HCT116 (cell line): ENCODE measurements around the gene TSR1. TPM values are rescaled to one million over a fixed set of nuclear protein-coding genes. Genes with fewer than 3 reads are reported as not detected.

Experiments
- ATAC-seq: fragments of 200-7000 bp; cut with Tn5 transposase; 2 replicates; pipeline ENCODE4 v1.9.1; 2020; ENCODE audit warnings: mild to moderate bottlenecking, moderate library complexity
- BruUV-seq: library from RNA; stranded (reverse); fragments of 400-500 nt; replicated peaks from 2 replicates; lab custom pipeline; 2021; lab: Mats Ljungman, UMichigan
- CTCF ChIA-PET: fragments of 300-600 bp; sonication (Branson Sonifier 250); formaldehyde crosslinking; loops from one replicate; lab custom pipeline; 2021; ENCODE audit warnings: antibody characterized with exemption; lab: Charles Lee
- POLR2A ChIA-PET: fragments of 300-600, 350-600 bp; sonication (Branson Sonifier 250); formaldehyde crosslinking; loops from one replicate; lab custom pipeline; 2021; ENCODE audit warnings: antibody characterized with exemption; lab: Charles Lee
- RAD21 ChIA-PET, 2 experiments: fragments of 300-600 bp; sonication (Branson Sonifier 250); formaldehyde crosslinking; loops; one replicate each; lab custom pipeline; 2023; ENCODE audit warnings: low total read pairs in 2 of 2; ENCODE audit not compliant: uncharacterized antibody in 2 of 2, unreplicated experiment in 2 of 2, low non-redundant PET in 1 of 2; lab: Charles Lee
- DNase-seq: peaks from one replicate; pipeline ENCODE4 v3.0.0-alpha.2; 2010; ENCODE audit warnings: low read depth, low spot score
- H2AFZ ChIP-seq: fragments of 200-600 bp; shearing (Covaris generic), sonication (generic); 2 replicates; pipeline ENCODE4 v1.6.1; 2017; ENCODE audit warnings: low read depth, mixed run types, mixed read lengths, antibody characterized with exemption, low read length; ENCODE audit not compliant: poor library complexity, severe bottlenecking
- H3K27ac ChIP-seq: 2 replicates; pipeline ENCODE4 v1.5.1; 2012; ENCODE audit warnings: low read depth, low read length
- H3K27me3 ChIP-seq: fragments of 200-600 bp; sonication (generic); 2 replicates; pipeline ENCODE4 v1.6.1; 2016; ENCODE audit warnings: mixed run types, low read length, mixed read lengths; ENCODE audit not compliant: insufficient read depth
- H3K36me3 ChIP-seq, 2 experiments: fragments of 200-500 bp in 1 of 2; fragments of 200-600 bp in 1 of 2; sonication (Bioruptor generic) in 1 of 2; sonication (generic) in 1 of 2; 2 replicates each; pipeline versions ENCODE4 v1.5.1 to v1.6.1; 2014 to 2016; ENCODE audit warnings: low read length in 2 of 2, inconsistent platforms in 1 of 2, mixed read lengths in 1 of 2, mixed run types in 1 of 2; ENCODE audit not compliant: insufficient read depth in 2 of 2, control insufficient read depth in 1 of 2
- H3K4me1 ChIP-seq, 2 experiments: fragments of 200-600 bp in 1 of 2; sonication (generic) in 1 of 2; 2 replicates each; pipeline versions ENCODE4 v1.5.1 to v1.6.1; 2012 to 2017; ENCODE audit warnings: low read length in 2 of 2, inconsistent platforms in 1 of 2, mild to moderate bottlenecking in 1 of 2, mixed read lengths in 1 of 2, mixed run types in 1 of 2, moderate library complexity in 1 of 2; ENCODE audit not compliant: insufficient read depth in 2 of 2, control insufficient read depth in 1 of 2
- H3K4me2 ChIP-seq: fragments of 200-600 bp; sonication (generic); 2 replicates; pipeline ENCODE4 v1.6.1; 2017; ENCODE audit warnings: mixed run types, low read length, mixed read lengths
- H3K4me3 ChIP-seq, 2 experiments: fragments of 200-600 bp in 1 of 2; sonication (generic) in 1 of 2; replicated peaks in 1 of 2; 2 replicates each; pipeline ENCODE4 v1.5.1; 2011 to 2016; ENCODE audit warnings: low read length in 2 of 2, control low read depth in 1 of 2, low read depth in 1 of 2, mild to moderate bottlenecking in 1 of 2, mixed read lengths in 1 of 2, mixed run types in 1 of 2
- H3K79me2 ChIP-seq: fragments of 200-600 bp; sonication (generic); 2 replicates; pipeline ENCODE4 v1.6.1; 2017; ENCODE audit warnings: mild to moderate bottlenecking, mixed run types, low read length, moderate library complexity, mixed read lengths; ENCODE audit not compliant: insufficient read depth
- H3K9ac ChIP-seq: fragments of 200-600 bp; sonication (generic); 2 replicates; pipeline ENCODE4 v1.6.1; 2016; ENCODE audit warnings: low read length, mixed read lengths
- H3K9me2 ChIP-seq: fragments of 200-600 bp; sonication (generic), shearing (Covaris generic); 2 replicates; pipeline ENCODE4 v1.6.1; 2017; ENCODE audit warnings: mixed run types, mild to moderate bottlenecking, moderate library complexity; ENCODE audit not compliant: insufficient read depth
- H3K9me3 ChIP-seq, 2 experiments: fragments of 200-500 bp in 1 of 2; fragments of 200-600 bp in 1 of 2; sonication (Bioruptor generic) in 1 of 2; sonication (generic) in 1 of 2; 2 replicates each; pipeline ENCODE4 v1.6.1; 2014 to 2017; ENCODE audit warnings: low read length in 2 of 2, mixed read lengths in 2 of 2, inconsistent platforms in 1 of 2, low read depth in 1 of 2, mild to moderate bottlenecking in 1 of 2, mixed run types in 1 of 2, moderate library complexity in 1 of 2; ENCODE audit not compliant: control insufficient read depth in 1 of 2, insufficient read depth in 1 of 2
- H4K20me1 ChIP-seq: fragments of 200-600 bp; sonication (generic), shearing (Covaris generic); 2 replicates; pipeline ENCODE4 v1.6.1; 2017; ENCODE audit warnings: mixed run types, mild to moderate bottlenecking, moderate library complexity; ENCODE audit not compliant: insufficient read depth
- POLR2A ChIP-seq: IDR thresholded peaks from 2 replicates; pipeline ENCODE4 v1.7.0; 2011; ENCODE audit warnings: borderline replicate concordance; ENCODE audit not compliant: insufficient read depth, insufficient read length; ENCODE audit errors: extremely low read depth
- intact Hi-C: fragments of 100-400 bp; cut with micrococcal nuclease; formaldehyde crosslinking; loops from 2 replicates; pipeline ENCODE4 v1.10.0; 2022
- total RNA-seq: library from RNA; stranded (reverse); gene quantifications from one replicate; pipeline ENCODE4 v1.2.1, GENCODE V29; 2021; ENCODE audit not compliant: unreplicated experiment
- TF ChIP-seq, protein P1 (sequence below): IDR thresholded peaks from 2 replicates; pipeline ENCODE4 v1.6.1; 2012
- TF ChIP-seq, protein P2 (sequence below), 3 experiments: fragments of 200-600 bp in 1 of 3; sonication (generic) in 1 of 3; IDR thresholded peaks in 2 of 3; conservative IDR thresholded peaks in 1 of 3; 2 replicates each; pipeline ENCODE4 v1.5.1; 2012 to 2017; ENCODE audit warnings: low read depth in 2 of 3, low read length in 2 of 3, antibody characterized with exemption in 1 of 3, borderline replicate concordance in 1 of 3, control low read depth in 1 of 3, mild to moderate bottlenecking in 1 of 3, mixed read lengths in 1 of 3, mixed run types in 1 of 3, moderate library complexity in 1 of 3; ENCODE audit not compliant: insufficient read depth in 1 of 3

TSR1 gene
- total RNA-seq, 1 experiment from 2014 or later, result 77.2 TPM

DNA sequence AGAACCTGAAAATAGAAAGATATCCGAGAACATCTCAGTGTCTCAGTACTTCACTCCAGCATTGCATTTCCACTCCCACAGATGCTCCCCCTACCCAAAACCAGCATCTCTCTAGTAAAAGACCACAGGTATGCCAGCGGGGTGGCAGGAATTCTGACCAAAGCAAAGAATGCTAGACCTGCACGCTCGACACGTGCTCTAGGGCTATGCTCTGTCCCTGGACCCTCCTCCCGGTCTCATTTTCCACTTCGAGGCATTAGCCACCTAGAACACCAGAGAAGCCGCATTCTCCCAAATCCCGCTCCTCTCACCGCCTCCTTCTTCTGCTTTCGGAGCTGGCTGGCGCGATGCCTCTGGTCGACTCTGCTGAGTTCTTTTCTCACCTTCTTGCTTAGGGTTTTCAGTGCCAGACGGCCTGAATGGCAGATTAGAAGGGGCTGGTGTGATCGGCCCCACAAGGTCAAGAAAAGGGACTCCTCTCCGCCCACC is 487 bp downstream of the TSR1 start (continued):
- TF ChIP-seq POLR2A, result no peak

DNA sequence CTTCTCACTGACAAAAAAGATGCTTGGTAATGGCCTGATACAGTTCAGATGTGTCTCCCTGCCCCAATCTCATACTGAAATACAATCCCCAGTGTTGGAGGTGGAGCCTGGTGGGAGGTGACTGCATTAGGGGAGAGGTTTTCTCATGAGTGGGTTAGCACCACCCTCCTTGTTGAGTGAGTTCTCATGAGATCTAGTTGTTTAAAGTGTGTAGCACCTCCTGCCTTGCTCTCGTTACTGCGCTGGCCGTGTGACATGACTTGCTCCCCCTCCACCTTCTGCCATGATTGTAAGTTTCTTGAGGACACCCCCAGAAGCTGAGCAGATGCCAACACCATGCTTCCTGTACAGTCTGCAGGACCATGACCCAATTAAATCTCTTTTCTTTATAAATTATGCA is 5.0 kb downstream of the TSR1 start:
- Histone ChIP-seq H3K9me2 (no peaks in the 10 kb centered on the region), H3K27ac (no peak overlapping the region), H3K4me3 (no peak overlapping the region), H3K27me3 (no peaks in the 10 kb centered on the region), H3K79me2 (peaks cover 94% of the 10 kb centered on the region), H3K4me1 (peaks cover 0 to 15% of the 10 kb centered on the region in 2 experiments; a peak in 3 of 4 replicates), H3K9me3 (no peaks in the 10 kb centered on the region), H3K4me2 (no peak overlapping the region), H3K9ac (no peak overlapping the region), H2AFZ (no peak overlapping the region), H3K36me3 (peaks cover 72 to 80% of the 10 kb centered on the region in 2 experiments), H4K20me1 (peaks cover 39% of the 10 kb centered on the region; the same call in 1 of the 2 replicates)
- no TSS peak for BruUV-seq
- POLR2A ChIA-PET, result interaction anchor here (1.4 kb wide), 1 partner anchor 10 kb away, joined by 3 read pairs; no protein-coding TSS in a partner anchor
- CTCF ChIA-PET, result no interaction called here
- DNase-seq (no peak), ATAC-seq (peak; percentile 21; the same call in 1 of the 2 replicates)
- RAD21 ChIA-PET, result no interaction called here
- intact Hi-C loops, result no loop called here
- TF ChIP-seq, protein P1, sequence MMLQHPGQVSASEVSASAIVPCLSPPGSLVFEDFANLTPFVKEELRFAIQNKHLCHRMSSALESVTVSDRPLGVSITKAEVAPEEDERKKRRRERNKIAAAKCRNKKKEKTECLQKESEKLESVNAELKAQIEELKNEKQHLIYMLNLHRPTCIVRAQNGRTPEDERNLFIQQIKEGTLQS, result no peak
- TF ChIP-seq, protein P2, sequence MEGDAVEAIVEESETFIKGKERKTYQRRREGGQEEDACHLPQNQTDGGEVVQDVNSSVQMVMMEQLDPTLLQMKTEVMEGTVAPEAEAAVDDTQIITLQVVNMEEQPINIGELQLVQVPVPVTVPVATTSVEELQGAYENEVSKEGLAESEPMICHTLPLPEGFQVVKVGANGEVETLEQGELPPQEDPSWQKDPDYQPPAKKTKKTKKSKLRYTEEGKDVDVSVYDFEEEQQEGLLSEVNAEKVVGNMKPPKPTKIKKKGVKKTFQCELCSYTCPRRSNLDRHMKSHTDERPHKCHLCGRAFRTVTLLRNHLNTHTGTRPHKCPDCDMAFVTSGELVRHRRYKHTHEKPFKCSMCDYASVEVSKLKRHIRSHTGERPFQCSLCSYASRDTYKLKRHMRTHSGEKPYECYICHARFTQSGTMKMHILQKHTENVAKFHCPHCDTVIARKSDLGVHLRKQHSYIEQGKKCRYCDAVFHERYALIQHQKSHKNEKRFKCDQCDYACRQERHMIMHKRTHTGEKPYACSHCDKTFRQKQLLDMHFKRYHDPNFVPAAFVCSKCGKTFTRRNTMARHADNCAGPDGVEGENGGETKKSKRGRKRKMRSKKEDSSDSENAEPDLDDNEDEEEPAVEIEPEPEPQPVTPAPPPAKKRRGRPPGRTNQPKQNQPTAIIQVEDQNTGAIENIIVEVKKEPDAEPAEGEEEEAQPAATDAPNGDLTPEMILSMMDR (IDR thresholded peaks at IDR 0.05 in 2 of 3, conservative IDR thresholded peaks at IDR 0.05 in 1 of 3; ENCODE audit: borderline replicate concordance in 1 of 3, insufficient read depth in 1 of 3, low read depth in 2 of 3, low read length in 2 of 3), result peak in 2 of 3 experiments; percentile 14 to 30; a peak in 1 of 6 replicates
